Measurements from ENCODE around the gene BTBD7. TPM values are rescaled to one million over a fixed set of nuclear protein-coding genes. Genes with fewer than 3 reads are reported as not detected.

Gene BTBD7
- total RNA-seq, 1 experiment from 2014 or later: 24.7 TPM

GRCh38 chr14:93315575-93315974, 17.3 kb downstream of the BTBD7 start:
- no peaks in the 10 kb centered on the region for H3K9me3 ChIP-seq (ENCODE audit: control insufficient read depth, insufficient read depth, low read depth, low read length)
- H3K4me3 ChIP-seq (ENCODE audit: low read depth in 2 of 2, low read length in 2 of 2): no peak overlapping the region
- H3K36me3 ChIP-seq (ENCODE audit: control insufficient read depth, insufficient read depth, low read length): no peaks in the 10 kb centered on the region
- no peak overlapping the region for H3K27ac ChIP-seq (ENCODE audit: low read length)
- intact Hi-C loops (cut with micrococcal nuclease; ENCODE audit: unreplicated experiment) (no loop called here), in situ Hi-C loops (cut with HindIII; ENCODE audit: low pct_unique_long_range_greater_than_20kb, low sequenced_read_pairs) (no loop called here)
- TF ChIP-seq CTCF (IDR thresholded peaks at IDR 0.05) (no peak), TCF7L2 (IDR thresholded peaks at IDR 0.05; ENCODE audit: low read depth, low read length) (no peak), POLR2AphosphoS5 (IDR thresholded peaks at IDR 0.05; ENCODE audit: low read depth, low read length) (no peak), SIN3A (IDR thresholded peaks at IDR 0.05; ENCODE audit: borderline replicate concordance, insufficient read depth, low read depth, low read length) (no peak), REST (IDR thresholded peaks at IDR 0.05; ENCODE audit: insufficient read depth in 1 of 2, low read depth in 2 of 2, low read length in 1 of 2) (no peak)
- ChIA-PET CTCF (no interaction called here), POLR2A (no interaction called here)
- H3K27me3 ChIP-seq (ENCODE audit: control insufficient read depth, insufficient read depth, low read length): no peaks in the 10 kb centered on the region
- peaks cover 22% of the 10 kb centered on the region for H3K4me1 ChIP-seq (ENCODE audit: control insufficient read depth, insufficient read depth, low read length)
- no TSS peak for BruUV-seq (replicated peaks)
- DNase-seq (ENCODE audit: low read depth, low spot score) (no peak), ATAC-seq (no peak)

GRCh38 chr14:93311082-93311481, 21.8 kb downstream of the BTBD7 start:
- H3K36me3 ChIP-seq (ENCODE audit: control insufficient read depth, insufficient read depth, low read length): no peaks in the 10 kb centered on the region
- in situ Hi-C loops (cut with HindIII; ENCODE audit: low pct_unique_long_range_greater_than_20kb, low sequenced_read_pairs) (no loop called here), intact Hi-C loops (cut with micrococcal nuclease; ENCODE audit: unreplicated experiment) (no loop called here)
- DNase-seq (ENCODE audit: low read depth, low spot score): no peak
- ATAC-seq: no peak
- H3K27me3 ChIP-seq (ENCODE audit: control insufficient read depth, insufficient read depth, low read length): no peaks in the 10 kb centered on the region
- H3K4me1 ChIP-seq (ENCODE audit: control insufficient read depth, insufficient read depth, low read length): no peaks in the 10 kb centered on the region
- H3K9me3 ChIP-seq (ENCODE audit: control insufficient read depth, insufficient read depth, low read depth, low read length): no peaks in the 10 kb centered on the region
- H3K27ac ChIP-seq (ENCODE audit: low read length): no peak overlapping the region
- ChIA-PET CTCF (no interaction called here), POLR2A (no interaction called here)
- no peak overlapping the region for H3K4me3 ChIP-seq (ENCODE audit: low read depth in 2 of 2, low read length in 2 of 2)
- TF ChIP-seq POLR2AphosphoS5 (IDR thresholded peaks at IDR 0.05; ENCODE audit: low read depth, low read length): no peak
- TF ChIP-seq CTCF (IDR thresholded peaks at IDR 0.05): no peak
- no peak for TF ChIP-seq TCF7L2 (IDR thresholded peaks at IDR 0.05; ENCODE audit: low read depth, low read length)
- no peak for TF ChIP-seq REST (IDR thresholded peaks at IDR 0.05; ENCODE audit: insufficient read depth in 1 of 2, low read depth in 2 of 2, low read length in 1 of 2)
- no peak for TF ChIP-seq SIN3A (IDR thresholded peaks at IDR 0.05; ENCODE audit: borderline replicate concordance, insufficient read depth, low read depth, low read length)
- BruUV-seq (replicated peaks): no TSS peak

Measured in Panc1 (cell line).